MM.1S (cell line): ENCODE data around the gene MRPL23.

Experiments used
- DNase-seq: peaks from one replicate; pipeline ENCODE4 v3.0.0-alpha.2; 2015
- H2AFZ ChIP-seq: fragments of 300-600 bp; sonication (generic); 2 replicates; pipeline ENCODE4 v1.6.0; 2016; ENCODE audit warnings: antibody characterized with exemption, low read length
- H3F3A ChIP-seq: fragments of 300-600 bp; sonication (generic); 2 replicates; pipeline ENCODE4 v1.6.1; 2016; ENCODE audit warnings: mild to moderate bottlenecking, antibody characterized with exemption, low read length, moderate library complexity, mixed read lengths; ENCODE audit not compliant: insufficient read depth
- H3K27ac ChIP-seq: fragments of 300-600 bp; sonication (generic); 2 replicates; pipeline ENCODE4 v1.5.1; 2016; ENCODE audit warnings: mild to moderate bottlenecking, low read length
- H3K27me3 ChIP-seq: fragments of 300-600 bp; sonication (generic); replicated peaks from 2 replicates; pipeline ENCODE4 v1.6.0; 2016; ENCODE audit warnings: low read length; ENCODE audit not compliant: insufficient read depth
- H3K36me3 ChIP-seq: fragments of 300-600 bp; sonication (generic); replicated peaks from 2 replicates; pipeline ENCODE4 v1.6.1; 2016; ENCODE audit warnings: mild to moderate bottlenecking, low read length, mixed read lengths; ENCODE audit not compliant: insufficient read depth
- H3K4me1 ChIP-seq: fragments of 300-600 bp; sonication (generic); 2 replicates; pipeline ENCODE4 v1.6.1; 2016; ENCODE audit warnings: low read length, mixed read lengths
- H3K4me2 ChIP-seq: fragments of 300-600 bp; sonication (generic); 2 replicates; pipeline ENCODE4 v1.6.0; 2016; ENCODE audit warnings: low read depth, low read length
- H3K4me3 ChIP-seq: fragments of 300-600 bp; sonication (generic); 2 replicates; pipeline ENCODE4 v1.5.1; 2016; ENCODE audit warnings: low read length, mixed read lengths
- H3K79me2 ChIP-seq: fragments of 300-600 bp; sonication (generic); 2 replicates; pipeline ENCODE4 v1.6.1; 2016; ENCODE audit warnings: mixed run types, low read length, mixed read lengths
- H3K9ac ChIP-seq: fragments of 300-600 bp; sonication (generic); 2 replicates; pipeline ENCODE4 v1.6.1; 2016; ENCODE audit warnings: low read length, mixed read lengths
- H3K9me2 ChIP-seq: fragments of 300-600 bp; sonication (generic); replicated peaks from 2 replicates; pipeline ENCODE4 v1.6.1; 2016; ENCODE audit warnings: mild to moderate bottlenecking, low read length, mixed read lengths; ENCODE audit not compliant: insufficient read depth
- H3K9me3 ChIP-seq: fragments of 300-600 bp; sonication (generic); replicated peaks from 2 replicates; pipeline ENCODE4 v1.6.1; 2016; ENCODE audit warnings: mild to moderate bottlenecking, low read length, mixed read lengths; ENCODE audit not compliant: insufficient read depth
- H4K20me1 ChIP-seq: fragments of 300-600 bp; sonication (generic); 2 replicates; pipeline ENCODE4 v1.6.1; 2016; ENCODE audit warnings: mild to moderate bottlenecking, low read length, moderate library complexity, mixed read lengths; ENCODE audit not compliant: insufficient read depth
- CTCF ChIP-seq: fragments of 300-600 bp; sonication (generic); IDR thresholded peaks from 2 replicates; pipeline ENCODE4 v1.5.1; 2016; ENCODE audit warnings: antibody characterized with exemption, low read length, mixed read lengths
- EZH2 ChIP-seq: fragments of 300-600 bp; sonication (generic); optimal IDR thresholded peaks from 2 replicates; pipeline ENCODE3; 2017; ENCODE audit warnings: low read depth, mild to moderate bottlenecking, antibody characterized with exemption, low read length, mixed read lengths
- EZH2phosphoT487 ChIP-seq: fragments of 300-600 bp; sonication (generic); IDR thresholded peaks from 2 replicates; pipeline ENCODE4 v1.6.1; 2018; ENCODE audit warnings: antibody characterized with exemption, low read length

The MRPL23 gene

GRCh38 chr11:1949922-1950321 lies 2.8 kb downstream of the MRPL23 start:
- H3K4me1 ChIP-seq: no peaks in the 10 kb centered on the region
- H3K79me2 ChIP-seq: no peaks in the 10 kb centered on the region
- H3K4me3 ChIP-seq: no peak overlapping the region
- H2AFZ ChIP-seq: no peak overlapping the region
- H3K36me3 ChIP-seq: no peaks in the 10 kb centered on the region
- H3K9me2 ChIP-seq: no peaks in the 10 kb centered on the region
- DNase-seq: no peak
- no peaks in the 10 kb centered on the region for H3F3A ChIP-seq
- H4K20me1 ChIP-seq: no peaks in the 10 kb centered on the region
- H3K9me3 ChIP-seq: no peaks in the 10 kb centered on the region
- H3K27ac ChIP-seq: no peak overlapping the region
- no peak overlapping the region for H3K9ac ChIP-seq
- TF ChIP-seq EZH2phosphoT487 (no peak), CTCF (no peak), EZH2 (no peak)
- H3K27me3 ChIP-seq: no peaks in the 10 kb centered on the region
- H3K4me2 ChIP-seq: no peak overlapping the region

GRCh38 chr11:1952806-1953482 lies 5.8 kb downstream of the MRPL23 start:
- TF ChIP-seq EZH2phosphoT487: no peak
- no peak for TF ChIP-seq CTCF
- no peak for TF ChIP-seq EZH2
- no peaks in the 10 kb centered on the region for H3K27me3 ChIP-seq
- no peaks in the 10 kb centered on the region for H3K4me1 ChIP-seq
- H4K20me1 ChIP-seq: no peaks in the 10 kb centered on the region
- no peak overlapping the region for H3K4me3 ChIP-seq
- H3K9me3 ChIP-seq: no peaks in the 10 kb centered on the region
- no peak overlapping the region for H3K4me2 ChIP-seq
- H2AFZ ChIP-seq: no peak overlapping the region
- no peaks in the 10 kb centered on the region for H3K36me3 ChIP-seq
- H3K27ac ChIP-seq: no peak overlapping the region
- no peaks in the 10 kb centered on the region for H3F3A ChIP-seq
- no peak overlapping the region for H3K9ac ChIP-seq
- H3K9me2 ChIP-seq: no peaks in the 10 kb centered on the region
- no peak for DNase-seq
- H3K79me2 ChIP-seq: no peaks in the 10 kb centered on the region

GRCh38 chr11:1953489-1954266 lies 6.5 kb downstream of the MRPL23 start:
- Histone ChIP-seq H3K9me2 (no peaks in the 10 kb centered on the region), H3K36me3 (no peaks in the 10 kb centered on the region), H3K27ac (no peak overlapping the region), H3K79me2 (no peaks in the 10 kb centered on the region), H3F3A (no peaks in the 10 kb centered on the region), H3K4me3 (no peak overlapping the region), H3K4me2 (no peak overlapping the region), H4K20me1 (no peaks in the 10 kb centered on the region), H3K4me1 (no peaks in the 10 kb centered on the region), H2AFZ (no peak overlapping the region), H3K9me3 (no peaks in the 10 kb centered on the region), H3K9ac (no peak overlapping the region), H3K27me3 (no peaks in the 10 kb centered on the region)
- no peak for DNase-seq
- no peak for TF ChIP-seq EZH2
- TF ChIP-seq EZH2phosphoT487: no peak
- no peak for TF ChIP-seq CTCF
